ENCODE results near the gene TPGS1.

DNA sequence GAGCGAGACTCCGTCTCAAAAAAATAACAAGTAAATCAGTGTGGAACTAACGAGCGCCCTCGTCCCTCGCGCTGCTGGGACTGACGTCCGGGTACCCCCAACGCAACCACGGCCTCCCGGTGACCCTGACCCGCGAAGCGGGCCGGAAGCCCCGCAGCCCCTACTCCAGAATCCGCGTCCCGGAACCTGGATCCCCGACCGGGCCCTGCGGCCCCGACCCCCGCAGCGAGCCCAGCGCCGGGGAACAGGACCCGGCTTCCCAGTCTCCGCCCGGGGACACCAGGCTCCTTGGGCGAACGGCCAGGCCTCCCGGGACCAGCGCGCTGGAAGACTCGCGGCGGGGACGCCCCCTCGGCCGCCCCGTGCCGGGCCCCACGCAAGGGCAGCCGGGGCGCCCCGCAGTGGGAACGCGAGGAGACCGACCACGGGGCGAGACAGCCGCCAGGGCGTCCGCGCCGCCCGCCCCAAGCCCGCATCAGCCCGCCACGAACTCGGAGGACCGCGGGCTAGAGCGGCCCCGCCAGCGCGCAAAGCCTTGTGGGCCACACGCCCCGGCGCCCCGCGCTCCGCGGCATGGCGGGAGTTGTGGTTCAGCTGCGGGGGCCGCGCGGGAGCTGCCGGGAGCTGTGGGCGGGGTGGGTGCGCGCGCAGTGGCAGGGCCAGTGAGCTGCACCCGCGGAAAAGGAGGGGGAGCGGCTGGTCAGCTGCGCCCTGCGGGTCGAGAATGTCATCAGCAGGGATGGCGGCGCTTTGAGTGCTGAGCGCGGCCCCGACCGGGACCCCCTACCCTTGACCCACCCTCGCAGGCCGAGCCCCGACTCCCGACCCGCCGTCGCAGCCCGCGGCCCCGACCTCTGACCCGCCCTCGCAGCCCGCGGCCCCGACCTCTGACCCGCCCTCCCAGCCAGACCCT, 18.5 kb upstream of the TPGS1 start:
- TF ChIP-seq, protein P1, sequence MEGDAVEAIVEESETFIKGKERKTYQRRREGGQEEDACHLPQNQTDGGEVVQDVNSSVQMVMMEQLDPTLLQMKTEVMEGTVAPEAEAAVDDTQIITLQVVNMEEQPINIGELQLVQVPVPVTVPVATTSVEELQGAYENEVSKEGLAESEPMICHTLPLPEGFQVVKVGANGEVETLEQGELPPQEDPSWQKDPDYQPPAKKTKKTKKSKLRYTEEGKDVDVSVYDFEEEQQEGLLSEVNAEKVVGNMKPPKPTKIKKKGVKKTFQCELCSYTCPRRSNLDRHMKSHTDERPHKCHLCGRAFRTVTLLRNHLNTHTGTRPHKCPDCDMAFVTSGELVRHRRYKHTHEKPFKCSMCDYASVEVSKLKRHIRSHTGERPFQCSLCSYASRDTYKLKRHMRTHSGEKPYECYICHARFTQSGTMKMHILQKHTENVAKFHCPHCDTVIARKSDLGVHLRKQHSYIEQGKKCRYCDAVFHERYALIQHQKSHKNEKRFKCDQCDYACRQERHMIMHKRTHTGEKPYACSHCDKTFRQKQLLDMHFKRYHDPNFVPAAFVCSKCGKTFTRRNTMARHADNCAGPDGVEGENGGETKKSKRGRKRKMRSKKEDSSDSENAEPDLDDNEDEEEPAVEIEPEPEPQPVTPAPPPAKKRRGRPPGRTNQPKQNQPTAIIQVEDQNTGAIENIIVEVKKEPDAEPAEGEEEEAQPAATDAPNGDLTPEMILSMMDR (IDR thresholded peaks at IDR 0.05; ENCODE audit: extremely low read depth in 1 of 2, insufficient read depth in 1 of 2, low read depth in 1 of 2, low read length in 2 of 2), result no peak
- TF ChIP-seq POLR2AphosphoS5 (IDR thresholded peaks at IDR 0.05; ENCODE audit: insufficient read depth, low read depth, low read length) (peak; percentile 97), JUN (IDR thresholded peaks at IDR 0.05; ENCODE audit: borderline replicate concordance, insufficient read depth, insufficient read length, low read depth) (no peak)

Data from endothelial cell of umbilical vein (primary cell).